Measurements from ENCODE around the gene FOXD1. TPM values are rescaled to one million over a fixed set of nuclear protein-coding genes. Genes with fewer than 3 reads are reported as not detected.

FOXD1 gene
- total RNA-seq, 1 donor from 2014 or later: 18.6 TPM

DNA sequence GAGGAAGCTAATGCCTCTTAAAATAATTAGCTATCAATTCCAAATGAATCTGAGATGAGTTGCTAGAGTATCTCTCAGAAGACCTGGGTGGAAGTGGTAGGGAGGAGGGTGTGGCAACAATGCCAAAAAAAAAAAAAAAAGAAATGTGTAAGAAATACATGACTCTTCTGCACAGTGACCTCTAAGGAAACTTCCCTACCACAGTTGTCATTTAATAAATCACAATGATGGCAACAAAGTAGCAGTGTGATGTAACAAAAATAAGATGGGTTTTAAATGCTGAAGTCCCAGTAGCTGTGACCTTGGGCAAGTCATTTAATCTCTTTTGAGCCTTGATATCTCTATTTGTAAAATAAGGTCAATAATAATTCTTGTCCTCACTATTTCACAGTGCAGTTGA lies 7.2 kb downstream of the FOXD1 start:
- DNase-seq (ENCODE audit: low read depth): peak; percentile 61

DNA sequence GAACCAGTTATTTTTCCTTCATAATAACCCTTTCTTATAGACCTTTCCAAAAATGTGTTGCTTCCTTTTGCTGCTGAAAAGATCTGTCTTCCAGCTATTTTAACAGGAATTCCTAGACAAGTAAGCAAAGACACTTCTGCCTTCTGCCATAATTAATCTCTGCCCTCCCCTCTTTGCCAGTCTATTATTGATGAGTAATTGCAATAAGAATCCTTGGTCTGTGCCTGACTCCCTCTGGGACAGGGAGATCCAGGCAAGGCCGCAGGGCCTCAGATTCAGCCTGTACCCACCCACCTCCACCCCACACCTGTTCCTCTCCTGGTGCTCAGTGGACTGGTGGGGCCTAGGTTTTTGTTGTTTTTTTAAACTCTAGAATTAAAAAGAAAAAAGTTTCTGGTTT lies 8.3 kb downstream of the FOXD1 start:
- DNase-seq (ENCODE audit: low read depth): no peak

DNA sequence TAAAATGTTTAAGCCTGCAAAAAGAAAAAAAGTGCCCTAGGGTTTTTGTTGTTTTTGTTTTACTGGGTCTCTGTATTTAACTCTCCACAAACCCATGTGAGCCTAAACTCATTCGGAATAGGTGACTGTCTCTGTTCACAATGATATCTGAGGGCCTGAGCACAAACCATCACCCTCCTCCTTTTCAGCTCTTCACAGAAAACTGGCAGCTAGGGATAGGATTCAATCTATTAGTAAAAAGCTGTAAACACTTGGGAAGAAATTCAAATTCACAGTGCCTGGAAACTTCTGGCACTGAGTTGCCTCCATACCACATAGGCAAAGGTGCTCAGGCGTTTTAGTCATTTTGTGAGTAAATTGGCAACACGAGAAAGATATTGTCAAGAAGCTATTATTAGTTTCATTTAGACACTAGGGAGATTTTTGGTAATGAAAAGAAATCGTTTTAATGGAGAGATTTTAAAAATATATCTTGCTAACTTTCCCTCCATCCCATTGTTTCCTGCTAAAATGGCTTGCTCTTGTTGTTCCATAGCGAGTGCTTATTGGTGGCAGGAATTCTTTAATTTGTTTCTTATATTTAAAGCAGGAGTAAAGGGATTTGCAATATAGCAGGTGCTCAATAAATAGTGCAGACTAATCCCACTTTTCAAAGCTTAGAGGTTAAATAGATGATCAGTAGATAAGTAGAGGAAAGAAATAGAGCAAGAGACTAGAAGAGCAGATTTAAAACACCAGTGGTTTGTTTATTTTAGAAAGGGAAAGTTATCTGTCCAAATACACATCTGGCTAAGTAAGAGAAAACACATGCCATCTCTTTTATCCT lies 9.7 kb downstream of the FOXD1 start:
- DNase-seq (ENCODE audit: low read depth): no peak

DNA sequence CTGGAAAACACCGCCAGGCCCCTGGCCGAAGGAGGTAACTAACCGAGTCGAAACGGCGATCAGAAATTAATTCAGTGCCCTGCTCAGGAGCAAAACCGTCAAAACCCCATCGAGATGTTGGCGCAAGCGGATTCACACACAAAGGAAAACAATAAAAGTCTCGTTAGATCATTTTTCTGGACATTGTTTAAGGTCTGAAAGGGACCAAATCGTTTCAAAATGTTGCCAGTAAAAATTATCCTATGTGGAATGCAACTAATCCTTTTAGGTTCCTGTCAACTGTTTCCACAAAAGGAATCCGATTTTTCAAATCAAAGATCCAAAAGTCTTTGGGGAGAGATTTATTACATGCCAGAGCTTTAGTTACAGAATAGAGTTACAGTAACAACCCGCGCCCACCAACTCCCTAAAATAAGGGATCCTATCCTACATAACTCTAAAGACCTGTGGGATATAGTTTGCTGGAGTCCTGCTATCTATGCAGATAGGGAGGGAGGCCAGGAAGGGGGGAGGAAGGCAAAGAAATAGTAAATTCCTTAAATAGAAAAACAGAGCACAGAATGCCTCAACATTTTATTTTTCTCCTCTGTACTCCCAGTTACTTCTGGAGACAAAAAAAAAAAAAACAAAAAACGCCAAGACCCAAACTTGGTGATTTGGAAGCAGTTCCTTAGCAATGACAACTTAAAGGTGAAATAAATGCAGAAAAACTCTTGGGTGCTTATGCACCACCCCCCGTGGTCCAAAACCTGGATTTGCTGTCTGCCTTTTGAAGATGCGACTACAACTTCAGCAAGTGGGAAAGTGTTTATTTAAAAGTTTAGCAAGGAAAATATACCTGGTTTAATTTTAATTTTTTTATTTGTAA lies 10.6 kb downstream of the FOXD1 start:
- DNase-seq (ENCODE audit: low read depth): no peak

DNA sequence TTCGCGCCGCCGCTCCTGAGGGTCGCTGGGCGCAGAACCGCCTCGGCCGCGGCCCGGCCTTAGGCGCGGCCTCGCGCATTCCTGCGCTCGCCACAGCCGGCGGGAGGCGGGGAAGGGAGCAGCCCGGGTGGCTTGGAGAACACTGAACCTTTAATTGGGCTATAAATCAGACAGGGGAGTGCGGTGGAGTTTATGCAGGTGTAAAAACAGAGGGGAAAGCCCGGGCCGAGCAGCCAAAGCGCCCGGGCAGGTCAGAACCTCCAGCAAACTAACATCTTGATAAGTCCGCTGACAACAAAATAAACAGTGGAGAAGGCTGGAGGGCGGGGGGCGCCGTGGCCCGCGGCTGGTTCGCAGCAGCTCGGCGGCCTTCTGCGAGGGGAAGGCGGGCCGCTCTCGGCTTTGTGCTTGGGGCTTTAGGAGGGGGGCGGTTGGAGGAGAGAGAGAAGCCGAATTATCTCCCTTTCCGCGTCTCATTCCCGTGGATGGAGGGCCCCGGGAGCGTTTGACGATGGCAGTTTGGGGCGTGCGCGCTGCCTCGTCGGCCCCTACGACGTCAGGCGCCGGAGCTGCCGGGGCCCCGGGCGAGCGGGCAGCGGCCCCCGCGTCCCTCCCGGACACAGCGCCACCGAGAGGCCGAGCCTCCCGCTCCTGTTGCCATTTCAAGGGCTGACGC lies 11.3 kb downstream of the FOXD1 start:
- DNase-seq (ENCODE audit: low read depth): peak; percentile 85

DNA sequence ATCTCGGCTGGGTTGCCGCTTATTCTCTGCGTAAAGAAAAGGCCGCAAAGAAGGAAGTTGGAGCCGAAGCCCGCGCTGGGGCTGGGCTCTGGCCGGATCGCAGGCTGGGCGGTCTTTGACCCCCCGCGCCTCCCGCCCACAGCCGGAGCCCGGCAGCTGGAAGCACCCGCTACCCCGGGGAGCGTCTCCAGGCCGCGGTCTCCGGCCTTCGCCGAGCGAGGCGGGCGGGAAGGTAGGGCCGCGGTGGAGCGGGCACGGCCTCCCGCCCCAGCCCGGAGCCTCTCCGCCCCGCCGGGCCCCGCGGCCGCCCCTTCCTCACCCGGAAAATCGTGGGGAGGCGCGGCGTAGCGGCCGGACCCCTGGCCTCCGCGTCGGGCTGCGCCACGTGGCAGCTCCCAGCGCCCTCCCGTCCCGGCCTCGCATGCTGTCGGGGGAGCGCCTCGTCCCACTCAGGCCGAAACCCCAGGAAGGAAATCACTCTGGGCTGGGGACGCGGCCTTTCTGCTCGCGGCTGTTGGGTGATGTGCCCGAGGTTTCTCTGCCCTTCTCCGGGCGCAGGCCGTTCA lies 12.0 kb downstream of the FOXD1 start:
- no peak for DNase-seq (ENCODE audit: low read depth)

DNA sequence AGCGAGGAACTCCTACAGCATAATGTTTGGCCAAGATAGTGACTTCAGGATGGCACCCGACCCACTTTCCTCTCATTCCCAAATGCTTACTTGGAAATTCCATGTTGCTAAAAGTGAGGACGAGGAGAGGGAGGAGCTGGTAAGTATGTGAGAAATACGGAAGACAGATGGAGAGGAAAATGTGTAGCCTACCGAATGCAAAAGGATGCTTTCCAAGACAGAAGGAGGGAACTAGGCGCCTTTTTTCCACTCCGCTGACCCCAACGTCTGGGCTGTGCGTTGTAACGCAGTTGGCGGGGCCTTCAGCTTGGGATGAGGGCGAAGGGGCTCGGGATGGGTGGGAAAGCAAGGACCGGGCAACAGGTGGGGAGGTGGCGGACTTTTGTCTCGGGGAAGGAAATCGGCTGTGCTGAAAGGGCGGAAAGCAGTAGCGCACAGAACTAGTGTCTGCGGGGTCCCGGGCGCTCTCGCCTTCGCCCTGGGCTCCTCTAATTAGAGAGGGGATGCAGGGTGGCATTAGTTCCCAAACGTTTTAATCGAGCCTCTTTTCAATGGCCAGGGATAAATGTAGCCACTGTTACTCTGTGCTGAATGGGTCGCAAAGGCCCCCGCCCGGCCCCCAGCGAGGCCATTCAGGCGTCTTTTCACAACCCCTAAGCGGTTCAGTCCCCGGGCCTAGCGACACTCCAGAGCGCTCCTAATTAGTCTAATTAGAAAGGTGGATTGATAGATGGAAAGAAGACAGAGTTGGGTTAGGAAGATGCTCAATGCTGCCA lies 12.6 kb downstream of the FOXD1 start:
- DNase-seq (ENCODE audit: low read depth): no peak

DNA sequence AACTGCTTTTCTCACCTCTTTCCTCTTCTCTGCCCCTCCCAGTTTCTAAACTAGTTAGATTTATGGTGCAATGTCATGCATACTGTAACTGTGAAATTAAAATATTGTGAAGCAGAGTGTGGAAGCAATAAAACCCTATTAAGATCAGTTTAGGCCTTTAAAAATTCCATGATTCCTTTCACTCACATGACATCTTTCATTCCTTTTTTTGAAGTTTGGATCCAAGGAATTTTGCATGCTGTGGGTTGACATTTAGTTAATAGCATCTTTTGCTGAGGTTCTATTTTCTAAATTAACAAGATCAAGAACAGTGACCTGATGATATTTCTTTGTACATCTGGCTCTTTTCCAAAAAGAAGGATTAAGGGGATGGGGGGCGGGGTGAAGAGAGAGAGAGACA lies 13.7 kb downstream of the FOXD1 start:
- no peak for DNase-seq (ENCODE audit: low read depth)

DNA sequence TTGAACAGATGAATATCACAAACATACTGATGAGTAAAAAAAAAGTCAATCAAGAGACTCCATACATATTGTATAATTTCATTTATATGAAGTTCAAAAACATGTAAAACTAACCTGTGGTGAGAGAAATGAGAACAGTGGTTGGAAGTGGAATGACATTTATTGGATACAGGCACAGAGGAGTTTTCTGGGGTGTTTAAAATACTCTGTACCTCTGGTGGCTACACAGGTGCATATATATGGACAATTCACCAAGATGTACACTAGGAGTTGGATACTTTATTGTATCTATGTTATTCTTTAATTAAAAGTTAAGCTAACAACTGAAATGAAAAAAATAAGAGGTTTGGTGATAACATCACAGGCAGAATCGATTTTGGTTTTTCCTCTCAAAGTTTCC lies 14.1 kb downstream of the FOXD1 start:
- DNase-seq (ENCODE audit: low read depth): no peak

DNA sequence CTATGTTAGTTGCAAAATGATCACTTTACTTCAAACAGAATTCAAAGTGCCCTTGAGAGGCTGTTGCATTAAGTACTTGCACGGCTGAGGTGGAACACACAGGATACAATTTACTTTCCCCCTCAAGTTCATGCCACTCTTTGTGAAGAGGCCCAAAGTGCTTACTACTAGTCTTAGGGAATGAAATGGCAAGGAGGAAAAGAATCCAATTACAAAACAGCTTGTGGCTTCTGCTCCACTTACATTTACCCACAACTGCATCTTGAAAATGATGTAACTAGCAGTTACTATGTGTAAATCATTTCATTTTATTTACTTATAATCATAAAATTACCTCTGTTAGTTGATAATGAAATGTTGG lies 14.6 kb downstream of the FOXD1 start:
- DNase-seq (ENCODE audit: low read depth): no peak

DNA sequence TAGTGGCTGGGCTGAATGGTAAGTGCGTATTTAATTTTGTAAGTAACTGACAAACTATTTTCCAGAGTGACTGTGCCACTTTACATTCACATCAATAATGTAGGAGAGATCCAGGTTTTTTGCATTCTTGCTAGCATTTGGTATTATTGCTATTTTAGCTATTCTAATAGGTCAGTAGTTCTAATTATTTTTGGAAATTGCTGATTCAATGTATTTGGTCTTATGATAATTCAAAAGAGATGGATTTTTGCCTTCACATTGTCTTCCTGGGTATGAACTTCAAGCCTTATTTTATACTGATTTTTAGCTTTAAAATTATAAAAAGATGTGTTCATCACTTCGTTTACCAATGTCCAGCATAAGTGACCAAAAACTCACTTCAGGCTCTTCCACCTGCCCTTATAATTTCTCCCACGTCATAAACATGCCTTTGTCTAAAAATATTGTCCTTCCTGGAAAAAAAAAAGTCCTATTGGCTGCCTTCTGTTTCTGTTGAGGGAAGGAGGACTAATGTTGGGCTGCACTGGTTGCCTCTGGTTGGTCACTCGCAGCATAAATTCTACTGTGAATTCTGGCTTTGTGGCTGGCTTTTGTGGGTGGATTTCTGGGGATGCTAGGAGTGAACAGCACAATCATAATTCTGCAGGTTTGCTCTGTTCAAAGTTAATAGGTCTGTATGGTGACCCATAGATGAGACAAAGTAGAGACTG lies 15.2 kb downstream of the FOXD1 start:
- no peak for DNase-seq (ENCODE audit: low read depth)

DNA sequence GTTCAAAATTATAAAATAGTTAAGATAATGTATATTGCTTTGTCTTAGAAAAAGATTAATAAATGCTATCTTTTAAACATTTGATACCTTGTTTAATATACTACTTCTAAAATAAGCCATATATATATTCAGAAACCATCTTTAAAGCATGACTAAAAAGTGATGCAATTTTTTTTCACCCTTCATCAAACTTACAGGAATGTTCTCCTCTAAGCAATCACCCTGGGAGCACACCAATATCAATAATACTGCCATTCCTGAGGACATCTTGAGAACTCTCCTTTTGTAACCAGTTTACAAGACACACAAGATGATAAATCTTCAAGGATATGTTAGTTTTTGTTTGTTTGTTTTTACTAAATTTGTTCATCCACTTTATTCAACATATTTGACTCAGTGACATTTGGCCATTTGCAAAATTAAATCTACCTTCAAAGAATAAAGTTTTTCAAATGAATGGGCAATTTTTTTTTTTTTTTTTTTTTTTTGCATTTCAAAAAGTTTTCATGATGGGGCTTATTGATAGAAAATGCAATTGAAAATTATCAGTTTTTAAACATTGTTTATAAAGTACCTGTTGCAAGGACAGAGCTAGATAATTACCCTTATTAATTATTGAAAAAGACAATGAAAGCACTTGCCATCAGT lies 17.2 kb downstream of the FOXD1 start:
- DNase-seq (ENCODE audit: low read depth): no peak

DNA sequence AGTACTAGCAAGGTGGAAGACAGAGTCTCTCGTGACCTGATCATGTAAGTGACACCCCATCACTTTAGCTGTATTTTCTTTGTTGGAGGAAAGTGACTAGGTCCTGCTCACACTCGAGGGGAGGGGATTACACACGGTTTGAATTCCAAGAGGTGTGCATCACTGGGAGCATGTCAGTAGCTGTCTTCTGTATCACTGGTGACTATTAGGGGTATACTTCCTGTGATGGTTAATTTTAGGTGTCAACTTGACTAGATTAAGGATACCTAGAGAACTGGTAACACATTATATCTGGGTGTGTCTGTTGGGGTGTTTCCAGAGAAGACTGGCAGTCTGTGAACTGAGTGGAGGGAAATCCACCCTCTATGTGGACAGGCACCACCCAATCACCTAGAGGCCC lies 22.5 kb downstream of the FOXD1 start:
- DNase-seq (ENCODE audit: low read depth): no peak

DNA sequence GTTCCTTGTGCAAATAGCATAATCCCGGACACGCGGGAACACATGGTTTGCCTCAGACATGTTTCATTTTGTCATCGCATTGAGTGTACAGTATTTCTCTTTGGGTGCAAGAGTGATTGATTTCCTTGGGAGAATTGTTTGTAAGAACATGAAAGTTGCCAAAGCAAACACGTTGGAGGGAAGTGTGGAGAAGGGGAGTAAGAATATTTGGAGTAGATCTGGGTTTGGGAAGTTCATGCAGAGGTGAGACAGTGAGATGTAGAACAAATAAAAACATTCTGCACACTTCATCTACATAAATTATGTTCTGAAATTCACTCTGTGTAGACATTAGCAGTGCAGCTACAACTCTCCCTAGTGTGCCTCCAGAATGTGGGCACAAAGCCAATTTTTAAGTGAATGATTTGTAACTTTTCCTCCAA lies 24.0 kb downstream of the FOXD1 start:
- DNase-seq (ENCODE audit: low read depth): no peak

DNA sequence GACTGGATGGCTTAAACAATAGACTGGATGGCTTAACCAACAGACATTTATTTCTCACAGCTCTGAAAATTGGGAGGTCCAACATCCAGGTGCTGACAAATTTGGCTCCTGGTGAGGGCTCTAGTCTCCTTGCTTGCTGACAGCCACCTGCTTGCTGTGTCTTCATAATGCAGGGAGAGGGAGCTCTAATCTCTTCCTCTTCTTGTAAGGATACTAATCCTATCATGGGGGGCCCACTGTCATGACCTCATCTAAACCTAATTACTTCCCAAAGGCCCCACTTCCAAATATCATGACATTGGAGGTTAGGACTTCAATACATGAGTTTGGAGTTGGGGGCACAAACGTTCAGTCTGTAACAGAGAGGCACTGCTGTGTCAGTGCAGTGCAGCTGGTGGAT lies 26.4 kb downstream of the FOXD1 start:
- DNase-seq (ENCODE audit: low read depth): no peak

DNA sequence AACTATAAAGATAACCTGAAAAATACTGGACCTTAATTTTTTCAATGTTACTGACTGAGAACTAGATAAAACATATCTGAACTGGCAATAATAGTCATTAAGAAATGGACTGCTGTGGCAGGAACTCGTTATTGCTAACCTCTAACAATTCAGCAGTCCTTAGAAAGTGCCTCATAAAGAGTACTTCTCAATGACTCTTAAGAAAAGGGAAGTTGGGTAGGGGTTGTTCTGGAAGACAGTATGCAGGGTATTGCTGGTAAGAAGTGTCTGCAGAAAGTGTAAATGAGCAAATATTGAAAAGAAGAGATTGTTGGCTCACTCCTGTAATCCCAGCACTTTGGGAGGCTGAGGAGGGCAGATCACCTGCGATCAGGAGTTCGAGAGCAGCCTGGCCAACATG lies 27.9 kb downstream of the FOXD1 start:
- DNase-seq (ENCODE audit: low read depth): no peak

DNA sequence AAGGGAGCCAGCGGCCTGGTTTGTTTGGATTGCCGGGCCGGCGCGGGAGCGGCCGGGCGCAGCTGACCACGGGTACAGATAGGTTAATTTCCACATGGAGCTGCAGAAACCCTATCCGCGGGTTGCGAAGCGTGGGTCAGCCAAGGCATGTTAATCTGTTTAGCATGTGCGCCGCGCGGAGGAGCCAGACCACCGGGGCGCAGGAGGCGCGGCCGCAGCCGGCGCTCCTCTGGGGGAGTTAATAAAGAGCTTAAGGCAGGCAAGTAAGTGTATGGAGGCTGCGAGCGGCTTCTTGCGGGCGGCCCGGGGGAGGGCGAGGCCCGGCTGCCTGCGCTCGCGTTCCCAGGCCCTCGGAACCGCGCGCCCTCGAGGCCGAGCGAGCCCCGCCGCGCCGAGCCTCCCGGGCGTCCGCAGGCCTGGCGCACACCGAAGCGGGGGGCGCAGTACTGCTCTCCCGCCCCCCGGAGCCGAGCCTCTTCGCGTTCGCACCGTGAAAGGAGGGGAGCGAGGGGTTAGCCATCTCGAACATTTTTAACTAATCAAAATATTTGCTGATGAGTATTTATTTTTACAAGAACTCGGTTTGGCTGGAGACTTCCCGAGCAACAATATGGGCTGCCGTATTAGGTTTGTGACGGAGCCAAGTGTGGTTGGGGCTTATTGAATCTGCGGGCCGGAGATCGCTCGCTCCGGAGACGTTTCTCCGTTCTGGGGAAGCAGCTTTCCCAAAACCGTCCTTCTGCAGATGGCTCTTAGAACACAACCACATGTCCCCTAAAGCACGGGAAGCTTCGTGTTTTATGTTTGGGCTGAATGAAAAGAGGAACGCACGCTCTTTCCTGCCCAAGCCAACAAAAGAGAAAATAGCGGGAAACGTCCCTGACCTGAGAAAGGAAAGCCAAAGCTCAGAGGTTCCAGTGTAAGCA lies 28.8 kb downstream of the FOXD1 start:
- peak; percentile 56 for DNase-seq (ENCODE audit: low read depth)

DNA sequence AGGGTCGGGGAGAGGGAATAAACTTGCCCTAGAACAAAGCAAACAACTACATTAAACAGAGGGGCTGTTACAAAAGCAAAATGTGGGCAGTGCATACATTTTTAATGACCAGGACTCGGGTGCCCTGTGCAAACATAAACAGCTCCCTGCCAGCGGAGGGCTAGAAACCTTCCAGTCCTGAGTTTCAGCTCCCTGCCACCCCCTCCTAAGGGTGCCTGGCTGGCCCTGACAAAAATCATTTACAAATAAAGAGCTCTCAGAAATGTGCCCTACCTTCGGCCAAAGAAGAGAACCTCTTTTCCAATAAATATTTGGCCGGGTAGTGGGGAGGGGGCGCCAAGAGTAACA lies 29.5 kb downstream of the FOXD1 start:
- no peak for DNase-seq (ENCODE audit: low read depth)

DNA sequence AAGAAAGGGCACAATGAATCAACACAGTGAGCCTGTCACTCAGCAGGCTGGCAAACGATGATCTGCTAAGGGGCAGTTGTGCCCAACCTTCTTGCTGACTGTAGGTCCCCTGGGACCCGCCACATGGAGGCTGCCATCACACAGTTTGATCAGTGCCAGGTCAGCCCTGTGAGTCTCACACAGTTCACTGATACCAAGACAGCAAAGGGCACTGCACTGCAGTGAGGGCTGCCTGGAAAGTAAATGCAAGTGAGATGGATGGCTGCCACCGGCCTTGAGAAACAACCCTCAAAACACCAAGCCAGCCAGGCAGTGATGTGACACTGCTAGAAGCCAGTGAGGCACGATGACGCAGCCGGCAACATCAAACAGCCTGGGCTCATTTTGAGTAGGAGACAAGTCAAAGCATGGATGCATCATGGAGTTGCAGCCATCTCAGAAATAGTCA lies 30.3 kb downstream of the FOXD1 start:
- peak; percentile 65 for DNase-seq (ENCODE audit: low read depth)

All from myocyte (in vitro differentiated cells).